HG02943 (cell line): ENCODE measurements around the gene ZNF286A.
"Not testable (repeated sequence)": the region's sequence is repeated elsewhere in the genome, so short reads cannot be mapped to it uniquely, and the experiment has no call there.

Experiments used
- ATAC-seq: cut with Tn5 transposase; IDR thresholded peaks from one replicate; pipeline ENCODE4 v1.9.1; 2021; ENCODE audit warnings: mild to moderate bottlenecking, low read depth, moderate library complexity; ENCODE audit not compliant: unreplicated experiment

The ZNF286A gene

DNA sequence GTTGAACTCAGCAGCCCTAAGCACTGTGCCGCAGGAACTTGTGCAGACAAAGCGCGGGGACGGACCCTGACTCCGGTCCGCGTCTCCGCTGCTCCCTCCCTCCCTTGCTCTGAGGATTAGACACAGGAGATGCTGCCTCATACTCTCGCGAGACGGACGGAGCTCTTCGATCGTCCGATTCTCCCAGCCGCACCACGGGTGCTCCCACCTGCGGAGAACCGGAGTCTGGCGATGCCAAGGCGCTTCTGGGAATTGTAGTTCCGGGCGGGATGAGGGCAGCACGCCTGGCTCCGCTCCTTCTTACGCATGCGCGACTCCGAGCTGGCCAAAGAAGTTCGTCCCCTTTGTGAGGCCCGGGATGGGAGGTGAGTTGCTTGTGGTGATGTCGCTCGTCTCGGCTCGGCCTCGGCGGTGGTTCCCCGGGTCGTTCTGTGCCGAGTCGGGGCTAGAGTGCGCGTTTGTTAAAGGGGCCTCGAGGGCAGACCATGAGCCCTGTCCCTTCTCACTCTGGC lies at the start of gene ZNF286A:
Gene ZNF286A (plus strand): TSS at position 340 of the 512 bp plus-strand sequence. CDS start 578 bp downstream, outside the sequence.
- ATAC-seq = peak; percentile 95

DNA sequence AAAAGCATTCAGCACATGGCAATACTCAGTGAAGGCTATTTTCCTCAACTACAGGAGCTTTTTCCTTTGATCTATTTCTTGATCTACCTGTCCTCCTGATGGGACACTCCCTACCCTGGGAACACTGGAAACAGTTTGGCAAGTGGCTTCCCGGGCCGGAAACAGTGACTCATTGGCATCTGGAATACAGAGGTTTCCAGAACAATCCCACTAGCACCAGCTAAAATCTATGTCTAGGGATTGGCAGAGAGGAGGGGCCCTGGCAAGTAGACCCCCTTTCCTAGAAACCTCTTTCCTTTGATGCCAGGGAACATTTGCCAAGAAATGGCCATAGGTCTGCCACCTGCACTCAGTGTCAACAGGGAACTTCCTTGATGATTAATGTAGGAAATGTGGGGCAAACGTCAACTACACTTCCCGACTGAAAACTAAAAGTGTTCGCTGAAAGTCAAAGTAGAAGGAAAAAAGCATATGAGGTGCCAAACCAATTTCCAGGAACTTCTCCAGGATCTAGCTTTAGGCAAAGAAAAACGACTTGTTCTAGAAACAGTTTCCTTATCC lies 49.6 kb upstream of the ZNF286A start:
- no peak for ATAC-seq

GRCh38 chr17:15650741-15651582 lies 48.6 kb upstream of the ZNF286A start:
- ATAC-seq = no peak

DNA sequence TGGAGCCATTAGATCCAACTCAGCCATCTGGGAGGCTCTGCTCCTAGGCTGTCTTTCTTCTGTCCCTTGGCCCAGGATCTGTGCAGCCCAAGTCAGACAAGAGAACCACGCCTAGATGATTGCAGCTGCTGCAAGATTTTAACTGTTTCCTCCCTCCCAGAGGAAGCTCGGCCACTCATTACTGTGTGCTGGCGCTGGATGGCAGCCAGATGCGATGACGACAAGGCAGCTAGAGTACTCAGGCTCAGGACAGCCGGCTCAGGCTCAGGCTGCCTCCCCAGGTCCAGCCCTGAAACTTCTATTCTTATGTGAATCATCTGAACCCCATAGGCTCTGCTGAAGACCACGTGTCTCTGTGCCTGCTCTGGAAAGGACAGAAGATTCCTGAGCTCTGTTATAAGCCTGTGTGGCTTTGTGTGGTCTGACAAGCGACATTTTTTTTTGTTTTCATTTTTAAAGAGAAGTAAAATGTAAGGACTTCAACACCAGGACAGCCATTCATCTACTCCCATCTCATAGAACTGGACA lies 47.9 kb upstream of the ZNF286A start:
- ATAC-seq = no peak

DNA sequence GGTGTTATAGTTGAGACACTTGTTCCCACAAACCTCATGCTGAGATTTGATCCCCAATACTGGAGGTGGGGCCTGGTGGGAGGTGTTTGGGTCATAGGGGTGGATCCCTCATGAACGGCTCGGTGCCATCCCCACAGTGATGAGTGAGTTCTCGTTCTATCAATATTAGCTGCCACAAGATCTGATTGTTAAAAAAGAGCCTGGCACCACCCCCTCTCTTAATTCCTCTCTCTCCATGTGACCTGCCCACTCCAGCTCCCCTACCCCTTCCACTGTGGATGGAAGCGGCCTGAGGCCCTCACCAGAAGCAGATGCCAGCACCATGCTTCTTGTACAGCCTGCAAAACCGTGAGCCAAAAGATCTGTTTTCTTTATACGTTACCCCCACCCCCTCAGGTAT lies 46.6 kb upstream of the ZNF286A start:
- ATAC-seq = no peak

GRCh38 chr17:15654401-15654800 lies 45.2 kb upstream of the ZNF286A start:
- ATAC-seq = not testable (repeated sequence)

DNA sequence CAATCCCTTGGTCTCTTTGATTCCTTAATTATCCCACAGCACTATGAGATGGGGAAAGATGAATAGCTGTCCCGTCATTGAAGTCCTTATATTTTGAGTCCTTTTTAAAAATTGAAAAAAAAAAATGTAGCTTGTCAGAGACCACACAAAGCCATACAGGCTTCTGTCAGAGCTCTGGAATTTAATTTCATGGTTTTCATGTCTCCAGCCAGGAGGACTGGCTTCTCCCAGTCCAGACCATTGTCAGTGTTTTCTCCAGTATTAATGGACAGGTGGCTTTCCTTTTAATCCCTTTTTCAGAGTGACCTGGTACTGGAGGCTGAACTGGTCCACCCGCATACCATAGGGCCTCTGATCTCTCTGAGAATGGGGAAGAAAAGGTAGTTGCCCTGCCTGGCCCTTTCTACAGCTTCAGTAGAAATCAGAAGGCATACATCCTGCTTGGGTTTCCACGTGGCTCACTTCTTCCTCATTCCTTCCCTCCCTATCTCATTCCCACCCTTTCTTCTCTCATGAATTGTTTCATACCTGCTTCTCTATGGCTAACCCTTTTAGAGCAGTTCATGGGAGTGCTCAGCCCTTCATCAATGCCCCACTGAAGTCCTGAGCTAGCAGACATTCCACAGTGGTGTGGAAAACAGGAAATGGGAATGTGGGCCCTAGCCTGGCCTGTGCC lies 44.5 kb upstream of the ZNF286A start:
- ATAC-seq = no peak

DNA sequence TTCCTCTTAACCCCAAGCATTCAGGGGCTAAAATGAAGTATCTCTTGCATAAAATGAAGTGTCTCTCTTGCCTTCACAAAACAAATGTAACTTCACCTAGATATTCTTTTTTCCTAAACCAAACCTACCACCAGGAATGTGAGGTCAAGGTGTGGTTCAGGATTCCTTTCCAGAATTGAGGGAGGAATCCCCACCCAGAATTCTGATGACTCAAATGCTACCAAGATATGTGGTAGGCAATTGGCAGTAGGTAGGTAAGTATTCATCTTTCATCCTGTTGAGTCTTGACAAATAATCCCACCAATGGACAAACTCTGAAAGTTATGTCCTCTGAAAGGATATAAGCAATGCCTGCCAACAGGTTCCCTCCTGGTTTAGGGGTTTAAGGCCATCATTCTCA lies 41.7 kb upstream of the ZNF286A start:
- ATAC-seq = no peak

- ATAC-seq = no peak
Measured at GRCh38 chr17:15658296-15658695, 41.3 kb upstream of the ZNF286A start.

- no peak for ATAC-seq
Measured at GRCh38 chr17:15659236-15659635, 40.3 kb upstream of the ZNF286A start.

GRCh38 chr17:15659663-15660062 lies 39.9 kb upstream of the ZNF286A start:
- ATAC-seq = no peak

GRCh38 chr17:15660077-15660476 lies 39.5 kb upstream of the ZNF286A start:
- no peak for ATAC-seq

DNA sequence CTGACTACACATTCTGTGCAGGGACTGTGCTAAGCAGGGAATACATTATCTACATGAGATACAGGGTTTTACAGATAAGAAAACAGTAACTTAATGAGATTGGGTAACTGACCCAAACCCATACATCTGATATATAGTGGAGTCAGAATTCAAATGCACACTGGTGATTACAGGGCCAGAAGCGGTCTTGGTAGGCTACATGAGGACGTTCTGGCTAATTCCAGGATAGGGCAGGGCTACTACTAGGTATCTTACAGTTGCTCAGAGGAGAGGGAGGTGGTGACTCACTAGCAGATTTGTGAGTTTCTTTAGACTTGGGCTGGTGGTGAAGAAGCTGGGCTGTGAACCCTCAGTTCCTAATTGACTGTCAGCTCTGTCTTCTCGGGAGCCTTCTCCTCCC lies 36.9 kb upstream of the ZNF286A start:
- no peak for ATAC-seq

- ATAC-seq = no peak
Measured at GRCh38 chr17:15663176-15663575, 36.4 kb upstream of the ZNF286A start.

DNA sequence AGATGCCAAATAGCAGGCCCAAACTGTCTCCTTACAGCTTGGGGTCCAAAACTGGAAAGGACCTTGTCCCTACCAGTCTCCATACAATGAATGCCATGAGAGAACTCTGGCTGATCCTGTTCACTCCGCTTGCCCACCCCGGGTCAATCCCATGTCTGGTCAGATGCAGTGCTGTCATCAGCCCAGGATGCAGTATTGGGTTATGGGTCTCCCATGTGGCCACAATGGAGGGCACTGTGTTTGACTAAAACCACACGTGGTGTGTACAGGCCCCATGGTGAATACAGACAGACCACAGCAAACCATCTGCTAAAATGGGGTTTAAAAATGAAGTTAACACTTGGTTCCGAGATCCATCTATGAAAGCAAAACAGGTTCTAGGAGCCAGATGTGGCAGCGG lies 35.9 kb upstream of the ZNF286A start:
- no peak for ATAC-seq

- not testable (repeated sequence) for ATAC-seq
Measured at GRCh38 chr17:15669526-15669925, 30.0 kb upstream of the ZNF286A start.

DNA sequence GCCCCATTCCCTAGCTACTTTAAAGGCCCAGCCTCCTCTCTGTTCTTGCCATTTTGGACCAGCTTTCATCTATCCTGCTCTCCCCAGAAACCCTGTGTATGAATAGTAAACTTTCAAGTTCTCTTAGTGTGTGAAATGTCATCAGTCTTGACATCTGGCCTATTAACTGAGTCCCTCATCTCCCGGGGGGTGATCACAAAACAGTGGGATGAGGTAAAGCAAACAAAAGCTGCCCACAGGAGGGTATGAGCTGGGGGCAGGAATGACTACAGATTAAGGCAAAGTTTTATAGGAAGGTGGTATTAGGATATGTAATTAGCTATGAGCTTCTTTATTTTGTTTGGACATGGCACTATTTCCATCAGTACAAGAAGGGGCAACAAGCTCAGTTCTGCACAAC lies 24.9 kb upstream of the ZNF286A start:
- ATAC-seq = not testable (repeated sequence)

GRCh38 chr17:15675991-15676390 lies 23.6 kb upstream of the ZNF286A start:
- ATAC-seq = not testable (repeated sequence)

DNA sequence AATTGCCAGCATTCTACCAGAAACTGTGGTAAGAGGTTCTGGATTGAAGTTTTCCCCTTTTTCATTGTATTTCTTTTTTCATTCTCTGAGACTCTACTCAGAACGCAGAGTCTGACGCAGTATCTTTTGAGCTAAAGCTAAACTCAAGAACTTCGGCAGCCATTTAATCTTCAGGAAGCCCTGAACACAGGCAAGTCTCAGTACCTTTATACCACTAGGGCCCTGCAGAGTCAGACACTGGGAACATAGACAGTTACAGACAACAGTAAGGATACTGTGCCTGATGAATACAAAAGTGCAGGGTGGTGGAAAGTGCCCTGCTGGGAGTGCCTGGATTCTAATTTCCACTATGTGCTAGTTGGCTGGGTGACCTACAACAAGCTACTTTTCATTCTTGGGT lies 16.4 kb upstream of the ZNF286A start:
- not testable (repeated sequence) for ATAC-seq

- ATAC-seq = not testable (repeated sequence)
Measured at GRCh38 chr17:15683824-15684478, 15.6 kb upstream of the ZNF286A start, which contains the start of gene TRIM16. Gene TRIM16, minus strand, starts transcription at chr17:15684311. Its CDS starts 32,702 bp downstream, at chr17:15651609.
